Measurements from ENCODE around the gene ZDHHC7.

The ZDHHC7 gene

DNA sequence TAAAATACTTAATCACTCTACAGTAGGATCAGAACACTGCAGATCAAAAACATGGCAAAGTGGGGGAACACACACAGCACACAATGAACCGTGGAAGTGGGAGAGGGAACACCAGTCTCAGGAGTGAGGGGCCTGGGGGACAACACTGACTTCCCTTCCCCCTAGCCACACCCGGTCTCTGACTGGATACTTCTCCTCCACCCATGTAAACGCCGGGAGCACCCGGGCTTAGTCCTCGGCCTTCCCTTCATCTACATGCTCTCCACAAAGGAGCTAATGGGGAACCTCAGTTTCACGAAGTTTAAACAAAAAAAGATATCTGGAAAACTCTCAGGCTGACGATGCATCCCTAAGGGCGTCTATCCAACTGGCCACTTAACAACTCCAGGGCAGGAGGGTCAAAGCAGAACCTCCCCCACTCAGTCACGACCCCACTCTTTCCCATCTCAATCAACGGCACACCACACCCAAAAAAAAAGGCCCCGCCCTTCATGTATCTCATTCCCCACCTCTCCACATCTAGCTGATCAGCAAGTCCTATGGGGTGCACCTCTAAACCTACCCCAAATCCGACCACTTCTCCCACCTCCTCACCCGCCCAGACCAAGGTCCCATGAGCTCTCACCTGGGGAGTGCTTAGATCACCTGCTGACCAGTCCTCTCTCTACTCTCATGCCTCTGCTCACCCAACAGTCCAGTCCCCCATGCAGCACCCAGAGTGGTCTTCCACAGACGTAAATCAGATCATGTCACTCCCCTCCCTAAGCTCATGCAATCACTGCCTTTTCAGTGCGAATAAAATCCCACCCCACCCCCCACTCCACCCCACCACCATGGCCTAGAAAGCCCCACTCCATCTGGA lies 7.4 kb downstream of the ZDHHC7 start:
- TF ChIP-seq ZNF274 (IDR thresholded peaks at IDR 0.05; ENCODE audit: low read depth, low read length), result no peak
- H3K4me3 ChIP-seq (ENCODE audit: low read length), result no peak overlapping the region

DNA sequence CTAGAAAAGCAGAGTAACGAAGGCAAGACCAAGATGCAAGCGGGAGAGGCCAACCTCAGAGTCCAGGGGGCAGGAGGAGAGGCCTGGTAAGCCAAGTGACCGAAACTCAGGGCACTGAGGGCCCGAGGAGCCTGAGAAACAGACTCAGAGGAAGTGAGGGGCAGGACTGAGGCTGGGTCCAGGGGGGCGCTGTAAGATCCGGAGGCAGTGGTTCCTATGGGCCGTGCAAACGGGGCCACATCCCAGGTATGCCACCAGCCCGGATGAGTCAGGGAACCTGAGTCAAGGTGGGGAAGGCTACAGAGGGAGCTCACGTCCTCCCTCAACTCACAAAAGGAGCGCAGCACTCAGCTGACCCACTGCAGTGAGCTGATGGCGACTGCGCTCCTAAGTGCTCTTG lies 8.3 kb downstream of the ZDHHC7 start:
- TF ChIP-seq ZNF274 (IDR thresholded peaks at IDR 0.05; ENCODE audit: low read depth, low read length), result no peak

DNA sequence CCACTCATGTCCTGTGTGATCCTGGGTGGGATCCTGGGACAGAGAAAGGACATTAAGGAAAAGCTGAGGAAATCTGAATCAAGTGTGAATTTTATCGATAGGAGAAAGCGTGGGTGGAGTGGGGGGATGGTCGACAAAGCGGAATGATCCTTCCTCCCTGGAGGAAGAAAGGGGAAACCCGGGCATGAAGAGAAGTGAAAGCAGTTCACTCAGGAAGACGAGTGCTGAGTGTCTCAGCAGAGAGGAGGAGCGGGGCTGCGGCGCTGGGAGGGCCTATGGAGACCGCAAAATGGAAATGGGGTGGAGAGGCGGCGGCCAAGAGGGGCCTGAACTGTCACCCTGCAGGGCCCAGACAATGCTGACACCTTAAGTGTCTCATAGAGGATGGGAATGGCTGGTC lies 8.7 kb downstream of the ZDHHC7 start:
- H3K4me3 ChIP-seq (ENCODE audit: low read length), result no peak overlapping the region
- TF ChIP-seq ZNF274 (IDR thresholded peaks at IDR 0.05; ENCODE audit: low read depth, low read length), result no peak

More for the DNA sequence above, 8.3 kb downstream of the ZDHHC7 start:
- no peak overlapping the region for H3K4me3 ChIP-seq (ENCODE audit: low read length)

DNA sequence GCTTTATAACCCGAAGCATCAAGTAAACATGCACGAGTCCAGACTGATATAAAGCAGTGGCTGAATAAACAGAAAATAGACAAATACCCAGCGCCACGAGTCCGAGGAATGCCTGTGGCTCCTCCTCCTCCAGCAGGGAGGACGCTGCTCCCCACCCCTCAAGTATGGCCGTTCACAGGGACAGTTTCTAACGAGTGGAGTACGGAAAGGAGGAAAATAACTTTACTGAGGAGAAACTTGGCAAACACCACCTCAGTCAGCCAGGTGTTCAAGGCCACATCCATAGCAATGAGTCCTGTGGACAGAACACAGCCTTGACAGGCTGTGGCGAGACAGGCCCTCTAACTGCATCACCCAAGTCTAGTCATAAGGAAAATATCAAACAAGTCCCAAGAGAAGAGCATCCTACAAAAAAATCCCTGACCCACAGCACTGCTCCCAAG lies 9.2 kb downstream of the ZDHHC7 start:
- TF ChIP-seq ZNF274 (IDR thresholded peaks at IDR 0.05; ENCODE audit: low read depth, low read length), result no peak
- no peak overlapping the region for H3K4me3 ChIP-seq (ENCODE audit: low read length)

DNA sequence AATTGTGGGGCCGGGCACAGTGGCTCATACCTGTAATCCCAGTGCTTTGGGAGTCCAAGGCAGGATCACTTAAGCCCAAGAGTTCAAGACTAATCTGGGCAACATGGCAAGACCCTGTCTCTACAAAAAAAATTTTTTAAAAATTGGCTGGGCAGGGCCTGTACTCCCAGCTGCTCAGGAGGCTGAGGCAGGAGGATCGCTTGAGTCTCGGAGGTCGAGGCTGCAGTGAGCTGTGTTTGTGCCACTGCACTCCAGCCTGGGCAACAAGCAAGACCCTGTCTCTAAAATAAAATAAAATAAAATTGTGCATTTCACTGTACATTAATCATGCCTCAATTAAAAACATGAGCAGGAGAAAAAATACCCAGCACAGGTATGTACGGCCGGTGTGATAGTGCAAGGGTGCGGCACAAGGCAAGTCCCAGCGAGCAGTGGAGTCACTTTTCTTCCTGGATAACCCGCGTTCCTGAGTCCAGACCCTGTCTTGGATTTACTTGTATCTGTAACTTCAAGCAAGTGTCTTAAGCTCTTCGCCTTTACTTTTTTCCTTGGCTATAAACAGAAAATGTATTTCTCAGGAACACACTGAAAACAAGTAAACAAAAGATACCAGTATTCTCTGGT lies 11.4 kb downstream of the ZDHHC7 start:
- TF ChIP-seq ZNF274 (IDR thresholded peaks at IDR 0.05; ENCODE audit: low read depth, low read length), result no peak
- H3K4me3 ChIP-seq (ENCODE audit: low read length), result no peak overlapping the region

DNA sequence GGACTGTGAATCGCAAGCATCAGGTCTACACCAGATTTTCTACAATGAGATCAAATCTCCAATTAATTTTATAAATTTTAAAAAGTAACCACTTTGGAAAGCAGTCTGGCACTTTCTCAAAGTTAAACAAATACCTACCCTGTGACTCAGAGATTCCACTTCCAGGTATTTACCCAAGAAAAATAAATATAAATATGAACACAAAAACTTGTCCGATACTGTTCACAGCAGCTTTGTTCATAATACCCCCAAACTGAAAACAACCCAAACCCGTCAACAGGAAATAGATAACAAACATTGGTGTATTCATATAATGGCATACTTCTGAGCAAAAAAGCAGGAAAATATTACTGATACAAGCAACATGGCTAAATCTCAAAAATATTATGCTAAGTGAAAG lies 12.1 kb downstream of the ZDHHC7 start:
- no peak overlapping the region for H3K4me3 ChIP-seq (ENCODE audit: low read length)

DNA sequence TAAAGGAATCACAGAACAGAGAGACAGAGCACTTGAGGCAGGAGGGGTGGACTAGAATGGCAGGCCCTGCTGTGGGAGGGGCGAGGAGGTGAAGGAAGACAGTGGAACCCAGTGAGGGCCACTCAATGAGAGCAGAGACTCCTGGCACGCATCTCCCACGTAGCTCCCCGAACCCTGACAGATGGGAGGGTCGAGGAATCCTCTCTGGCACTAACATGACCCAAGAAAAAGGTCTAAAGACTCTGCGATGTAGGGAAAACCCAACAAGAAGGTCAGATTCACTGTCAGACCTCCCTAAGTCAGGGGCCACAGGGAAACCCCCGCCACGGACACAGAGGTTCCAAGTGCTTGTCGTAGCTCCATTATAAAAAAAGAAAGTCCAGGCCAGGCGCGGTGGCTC lies 15.0 kb downstream of the ZDHHC7 start:
- H3K4me3 ChIP-seq (ENCODE audit: low read length), result no peak overlapping the region
- TF ChIP-seq ZNF274 (IDR thresholded peaks at IDR 0.05; ENCODE audit: low read depth, low read length), result no peak

More for the DNA sequence above, 12.1 kb downstream of the ZDHHC7 start:
- TF ChIP-seq ZNF274 (IDR thresholded peaks at IDR 0.05; ENCODE audit: low read depth, low read length), result no peak

DNA sequence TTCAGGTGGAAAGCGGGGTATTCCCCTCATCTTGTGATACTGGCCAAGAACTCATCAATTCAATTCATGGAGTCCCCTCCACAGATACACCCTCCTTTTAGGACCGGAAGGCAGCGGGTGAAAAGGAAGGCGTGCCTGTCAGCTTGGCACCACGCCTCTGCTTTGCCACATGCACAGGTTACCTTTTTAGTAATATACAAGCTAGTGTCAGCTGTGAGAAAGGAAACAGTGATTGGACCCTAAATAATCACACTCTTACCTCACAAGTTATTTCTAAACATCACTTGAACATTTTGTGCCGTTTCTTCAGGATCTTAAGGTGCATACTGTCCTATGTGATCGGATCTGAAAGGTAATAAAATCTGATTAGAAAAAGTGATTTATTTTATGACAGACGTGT lies 15.7 kb downstream of the ZDHHC7 start:
- no peak for TF ChIP-seq ZNF274 (IDR thresholded peaks at IDR 0.05; ENCODE audit: low read depth, low read length)

DNA sequence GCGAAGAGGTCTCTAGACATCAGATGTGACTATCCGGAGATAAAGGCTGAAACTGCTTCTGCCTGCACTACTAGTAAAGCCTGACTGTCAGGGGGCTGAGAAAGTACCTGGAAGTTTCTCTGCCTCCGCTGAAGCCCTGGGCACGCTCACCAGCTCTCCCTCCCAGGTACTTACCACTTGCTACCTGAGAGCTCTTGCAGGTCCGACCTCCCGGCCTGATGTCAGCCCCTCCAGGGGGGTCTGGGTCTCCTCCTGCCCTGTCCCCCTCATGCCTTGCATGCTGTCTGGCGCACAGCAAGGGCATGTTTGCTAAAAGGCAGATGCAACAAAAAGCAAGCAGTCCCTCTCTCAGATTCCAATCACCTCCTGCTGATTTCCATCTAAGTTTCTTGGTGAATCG lies 17.4 kb downstream of the ZDHHC7 start:
- TF ChIP-seq ZNF274 (IDR thresholded peaks at IDR 0.05; ENCODE audit: low read depth, low read length), result no peak
- H3K4me3 ChIP-seq (ENCODE audit: low read length), result no peak overlapping the region

More for the DNA sequence above, 15.7 kb downstream of the ZDHHC7 start:
- H3K4me3 ChIP-seq (ENCODE audit: low read length), result no peak overlapping the region

DNA sequence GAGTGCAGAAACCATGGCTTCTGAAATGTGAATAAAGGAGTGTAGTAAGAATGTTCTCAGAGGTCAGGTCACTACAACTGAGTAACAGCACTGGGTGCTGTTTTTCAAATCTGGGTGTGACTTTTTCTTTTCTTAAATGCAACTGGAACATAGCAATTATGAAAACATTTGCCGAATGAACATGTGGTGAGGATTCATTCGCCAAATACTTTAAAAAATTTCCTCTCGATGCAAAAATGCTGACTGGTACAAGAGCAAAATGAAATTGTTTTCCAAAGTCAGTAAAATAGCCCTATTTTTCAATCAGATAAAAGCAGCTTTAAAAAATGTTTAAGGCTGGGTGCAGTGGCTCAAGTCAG lies 18.6 kb downstream of the ZDHHC7 start:
- H3K4me3 ChIP-seq (ENCODE audit: low read length), result no peak overlapping the region

DNA sequence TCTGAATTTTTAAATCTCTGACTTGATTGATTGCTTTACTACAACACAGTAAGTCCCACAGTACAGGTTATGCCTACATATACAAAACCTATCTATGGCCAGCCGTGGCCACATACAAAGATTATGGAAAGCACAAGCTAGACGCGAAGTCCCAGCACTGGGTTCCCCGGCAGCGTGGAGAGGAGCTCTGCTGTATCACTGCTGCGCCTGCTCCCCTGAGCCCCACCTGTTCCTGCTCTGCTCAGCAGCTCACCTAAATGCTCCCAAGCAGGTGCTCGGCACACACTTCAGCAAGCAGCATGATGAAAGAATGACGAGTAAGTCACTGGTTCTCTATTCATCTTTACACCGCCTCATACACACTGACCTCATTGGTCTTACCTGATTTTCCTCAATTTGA lies 20.6 kb downstream of the ZDHHC7 start:
- TF ChIP-seq ZNF274 (IDR thresholded peaks at IDR 0.05; ENCODE audit: low read depth, low read length), result no peak
- H3K4me3 ChIP-seq (ENCODE audit: low read length), result no peak overlapping the region

More for the DNA sequence above, 18.6 kb downstream of the ZDHHC7 start:
- no peak for TF ChIP-seq ZNF274 (IDR thresholded peaks at IDR 0.05; ENCODE audit: low read depth, low read length)

DNA sequence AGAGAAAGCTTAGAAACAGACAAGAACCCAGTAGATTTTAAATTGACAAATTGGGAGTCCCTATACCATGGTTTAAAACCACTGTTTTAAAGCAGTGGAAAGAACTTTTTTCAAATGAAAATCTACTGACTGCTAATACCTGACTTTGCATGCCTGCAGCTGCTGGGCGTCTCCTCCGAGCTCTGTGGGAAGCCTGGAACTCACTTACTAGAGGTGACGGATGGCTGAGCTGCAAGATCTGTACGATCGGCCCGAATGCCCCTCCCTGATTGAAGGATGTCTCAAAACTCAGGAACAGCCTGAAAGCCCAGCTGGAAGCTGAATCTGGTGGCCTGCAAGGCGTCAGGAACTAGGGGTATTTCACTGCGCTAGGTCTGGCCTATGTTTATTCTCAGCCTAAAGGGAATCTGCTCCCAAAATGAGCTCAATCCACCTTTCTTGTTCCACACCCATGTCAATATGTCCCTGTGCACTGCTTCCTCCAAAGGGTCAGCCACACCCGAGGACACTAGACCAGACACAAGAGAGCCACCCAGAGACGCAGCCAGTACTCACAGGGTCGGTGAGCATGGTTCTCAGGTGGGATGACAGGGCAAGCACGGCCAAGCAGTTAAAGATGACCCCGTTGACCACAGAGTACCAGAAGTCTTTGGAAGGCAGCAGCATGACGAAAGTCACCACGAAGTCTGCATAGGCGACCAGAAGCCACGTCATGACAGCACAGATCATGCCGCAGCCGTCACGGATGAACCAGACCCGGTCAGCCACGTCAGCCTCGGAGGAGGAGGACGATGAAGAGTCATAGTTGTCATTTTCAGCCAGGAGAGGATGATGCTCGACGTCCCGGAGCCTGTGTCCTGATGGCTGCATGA lies 21.4 kb downstream of the ZDHHC7 start:
- no peak overlapping the region for H3K4me3 ChIP-seq (ENCODE audit: low read length)
- no peak for TF ChIP-seq ZNF274 (IDR thresholded peaks at IDR 0.05; ENCODE audit: low read depth, low read length)

DNA sequence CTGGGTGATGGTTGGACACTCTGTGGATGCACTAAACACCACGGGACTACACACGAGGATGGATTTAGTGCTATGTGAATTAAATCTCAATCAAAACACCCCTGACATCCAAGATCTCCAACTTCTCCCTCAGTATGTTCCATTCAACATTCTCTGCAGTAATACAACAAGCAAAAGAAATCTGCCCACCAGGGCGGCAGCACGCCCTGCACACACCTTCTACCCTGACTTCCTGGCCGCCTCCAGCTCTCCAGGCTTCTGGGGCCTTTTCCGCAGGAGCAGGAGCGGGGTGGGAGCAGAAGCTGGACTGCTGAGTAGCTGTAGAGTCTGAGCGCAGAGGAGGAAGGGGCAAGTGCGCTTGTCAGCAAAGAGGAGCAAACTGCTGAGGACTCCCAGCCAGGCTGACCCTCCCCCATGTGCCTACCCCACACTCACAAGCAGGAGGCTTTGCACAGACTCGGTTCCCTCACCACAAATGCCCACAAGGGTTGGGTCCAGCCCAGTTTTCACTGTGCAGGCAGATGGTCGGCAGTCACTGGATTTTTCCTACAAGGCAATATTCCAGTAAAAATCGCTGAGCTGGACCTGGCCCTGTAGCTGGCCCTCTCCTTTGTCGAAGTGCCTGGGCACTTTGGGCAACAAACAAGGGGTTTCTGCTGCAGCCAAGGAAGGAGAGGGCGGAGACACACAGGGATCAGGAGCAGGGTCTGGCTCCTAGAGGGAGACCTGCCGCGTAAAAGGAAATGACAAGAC lies 22.8 kb downstream of the ZDHHC7 start:
- TF ChIP-seq ZNF274 (IDR thresholded peaks at IDR 0.05; ENCODE audit: low read depth, low read length), result no peak
- no peak overlapping the region for H3K4me3 ChIP-seq (ENCODE audit: low read length)

DNA sequence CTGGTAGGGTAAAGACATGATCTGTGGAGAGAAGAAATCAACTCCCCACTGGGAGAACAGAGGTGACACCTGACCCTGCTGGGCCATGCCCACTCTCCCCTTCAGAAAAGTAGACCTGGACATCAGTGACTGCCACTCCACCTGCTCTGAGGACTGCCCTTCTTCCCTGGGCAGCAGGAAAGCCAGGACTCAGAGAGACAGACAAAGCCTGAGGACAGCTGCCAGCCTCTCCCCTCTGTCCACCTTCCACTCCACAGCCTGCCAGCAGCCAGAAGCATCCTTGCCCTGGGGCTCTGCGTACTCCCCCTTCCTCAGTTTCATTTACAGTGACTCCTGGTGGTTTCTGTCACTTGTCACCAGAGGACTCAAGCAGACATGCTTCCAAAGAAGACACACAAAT lies 24.5 kb downstream of the ZDHHC7 start:
- no peak overlapping the region for H3K4me3 ChIP-seq (ENCODE audit: low read length)
- no peak for TF ChIP-seq ZNF274 (IDR thresholded peaks at IDR 0.05; ENCODE audit: low read depth, low read length)
